ENCODE measurements around the gene MDGA2.

- no peak for TF ChIP-seq SMC3 (IDR thresholded peaks at IDR 0.05; ENCODE audit: low read depth, low read length)
- TF ChIP-seq CHD2 (IDR thresholded peaks at IDR 0.05; ENCODE audit: low read length, partially characterized antibody) = no peak
- TF ChIP-seq REST (IDR thresholded peaks at IDR 0.05; ENCODE audit: low read depth, low read length) = no peak
- no peak for TF ChIP-seq TAF1 (IDR thresholded peaks at IDR 0.05; ENCODE audit: borderline replicate concordance, low read depth, low read length)
- no peak for TF ChIP-seq EZH2phosphoT487 (IDR thresholded peaks at IDR 0.05; ENCODE audit: borderline replicate concordance, low read depth)
- no peak for TF ChIP-seq NFIC (IDR thresholded peaks at IDR 0.05; ENCODE audit: borderline replicate concordance)
- no peak for TF ChIP-seq YY1 (IDR thresholded peaks at IDR 0.05; ENCODE audit: low read depth)
- no peak for TF ChIP-seq CTCF (IDR thresholded peaks at IDR 0.05)
Measured at GRCh38 chr14:47328376-47328775, 347.0 kb downstream of the MDGA2 start.

Data from SK-N-SH (cell line).